H1 (cell line): ENCODE measurements around the gene FGF4. TPM values are rescaled to one million over a fixed set of nuclear protein-coding genes. Genes with fewer than 3 reads are reported as not detected.
"Not testable (repeated sequence)": the region's sequence is repeated elsewhere in the genome, so short reads cannot be mapped to it uniquely, and the experiment has no call there.

Experiments used
- CTCF ChIA-PET: fragments of 300-600 bp; sonication (Branson Sonifier 250); formaldehyde crosslinking; loops from one replicate; lab custom pipeline; 2021; ENCODE audit not compliant: partially characterized antibody; lab: Charles Lee
- POLR2A ChIA-PET: fragments of 300-600 bp; sonication (Branson Sonifier 250); formaldehyde crosslinking; loops from one replicate; lab custom pipeline; 2021; ENCODE audit warnings: inconsistent platforms; ENCODE audit not compliant: partially characterized antibody; lab: Charles Lee
- DNase-seq, 2 experiments: peaks; one replicate each; pipeline versions ENCODE4 v3.0.0 to v3.0.0-alpha.2; 2010 to 2022; ENCODE audit warnings: low spot score in 2 of 2, low read depth in 1 of 2, mixed read lengths in 1 of 2
- FAIRE-seq: peaks from 2 replicates; lab custom pipeline; 2011; peaks lifted over from hg19 to GRCh38; lab: Jason Lieb, UNC
- H2AFZ ChIP-seq: 2 replicates; pipeline ENCODE4 v1.8.1; 2012; ENCODE audit warnings: low read length, inconsistent platforms
- H2AK5ac ChIP-seq: 2 replicates; pipeline ENCODE4 v1.6.1; 2013; ENCODE audit warnings: low read depth, low read length
- H2BK120ac ChIP-seq: replicated peaks from 2 replicates; pipeline ENCODE3; 2013; ENCODE audit warnings: low read depth, low read length, inconsistent platforms
- H2BK12ac ChIP-seq: 2 replicates; pipeline ENCODE4 v1.6.1; 2013; ENCODE audit warnings: low read depth, low read length
- H2BK15ac ChIP-seq: 2 replicates; pipeline ENCODE4 v1.6.1; 2013; ENCODE audit warnings: low read length
- H2BK20ac ChIP-seq: 2 replicates; pipeline ENCODE4 v1.6.1; 2013; ENCODE audit warnings: low read length
- H2BK5ac ChIP-seq: 2 replicates; pipeline ENCODE4 v1.6.1; 2013; ENCODE audit warnings: low read depth, low read length
- H3K14ac ChIP-seq: 2 replicates; pipeline ENCODE4 v1.6.1; 2013; ENCODE audit warnings: inconsistent platforms; ENCODE audit not compliant: insufficient read length
- H3K18ac ChIP-seq: 2 replicates; pipeline ENCODE4 v1.6.1; 2013; ENCODE audit warnings: low read length; ENCODE audit errors: extremely low read depth
- H3K23ac ChIP-seq: 2 replicates; pipeline ENCODE4 v1.6.1; 2013; ENCODE audit warnings: inconsistent platforms; ENCODE audit not compliant: insufficient read length
- H3K23me2 ChIP-seq: 2 replicates; pipeline ENCODE4 v1.6.1; 2013; ENCODE audit warnings: low read depth, low read length
- H3K27ac ChIP-seq: 2 replicates; pipeline ENCODE4 v1.6.1; 2011; ENCODE audit warnings: low read depth, low read length, inconsistent platforms
- H3K27me3 ChIP-seq, 4 experiments: replicated peaks in 1 of 4; 1 replicate in 1 of 4; 2 replicates in 3 of 4; pipeline versions ENCODE4 v1.6.1 to v1.8.1; 2011 to 2013; ENCODE audit warnings: low read length in 3 of 4, mild to moderate bottlenecking in 3 of 4, inconsistent platforms in 2 of 4, mixed read lengths in 2 of 4, moderate library complexity in 1 of 4; ENCODE audit not compliant: control insufficient read depth in 3 of 4, insufficient read depth in 3 of 4; ENCODE audit errors: extremely low read depth in 1 of 4
- H3K36me3 ChIP-seq, 4 experiments: 2 replicates each; pipeline versions ENCODE4 v1.6.1 to v1.8.1; 2011 to 2013; ENCODE audit warnings: mild to moderate bottlenecking in 4 of 4, low read length in 3 of 4, moderate library complexity in 2 of 4, control low read depth in 1 of 4, inconsistent platforms in 1 of 4; ENCODE audit not compliant: insufficient read depth in 4 of 4, control insufficient read depth in 2 of 4
- H3K4ac ChIP-seq: replicated peaks from 2 replicates; pipeline ENCODE3; 2013; ENCODE audit warnings: low read length, low read depth, mixed read lengths, inconsistent platforms; ENCODE audit not compliant: insufficient read length
- H3K4me1 ChIP-seq, 4 experiments: replicated peaks in 1 of 4; 1 replicate in 1 of 4; 2 replicates in 3 of 4; pipeline versions ENCODE4 v1.6.1 to v1.8.1; 2011 to 2013; ENCODE audit warnings: low read length in 3 of 4, inconsistent platforms in 2 of 4, mixed read lengths in 1 of 4; ENCODE audit not compliant: insufficient read depth in 4 of 4, control insufficient read depth in 3 of 4
- H3K4me2 ChIP-seq, 2 experiments: 2 replicates each; pipeline versions ENCODE4 v1.6.1 to v1.8.1; 2011 to 2013; ENCODE audit warnings: low read depth in 2 of 2, low read length in 2 of 2, control low read depth in 1 of 2, inconsistent platforms in 1 of 2, mild to moderate bottlenecking in 1 of 2; ENCODE audit not compliant: insufficient read depth in 1 of 2
- H3K4me3 ChIP-seq, 4 experiments: fragments of 200-600, 300-600 bp in 1 of 4; sonication (generic), shearing (Covaris generic), sonication (Bioruptor Twin) in 1 of 4; 2 replicates each; pipeline versions ENCODE4 v1.5.1 to v1.8.1; 2011 to 2016; ENCODE audit warnings: low read length in 4 of 4, low read depth in 3 of 4, control low read depth in 2 of 4, inconsistent platforms in 2 of 4, mild to moderate bottlenecking in 2 of 4, mixed read lengths in 1 of 4, moderate library complexity in 1 of 4; ENCODE audit not compliant: insufficient read depth in 2 of 4; ENCODE audit errors: extremely low read depth in 1 of 4
- H3K56ac ChIP-seq: replicated peaks from 2 replicates; pipeline ENCODE3; 2013; ENCODE audit warnings: low read depth, mild to moderate bottlenecking, mixed read lengths, low read length, inconsistent platforms; ENCODE audit not compliant: insufficient read length
- H3K79me1 ChIP-seq: 2 replicates; pipeline ENCODE4 v1.6.1; 2013; ENCODE audit warnings: low read depth, low read length, control low read depth
- H3K79me2 ChIP-seq, 2 experiments: 2 replicates each; pipeline versions ENCODE4 v1.6.1 to v1.8.1; 2012 to 2013; ENCODE audit warnings: low read length in 2 of 2, mild to moderate bottlenecking in 2 of 2, inconsistent platforms in 1 of 2; ENCODE audit not compliant: insufficient read depth in 2 of 2, control insufficient read depth in 1 of 2
- H3K9ac ChIP-seq, 4 experiments: replicated peaks in 1 of 4; 1 replicate in 1 of 4; 2 replicates in 3 of 4; pipeline versions ENCODE4 v1.6.1 to v1.8.1; 2011 to 2013; ENCODE audit warnings: low read depth in 3 of 4, low read length in 3 of 4, control low read depth in 2 of 4, mild to moderate bottlenecking in 2 of 4, moderate library complexity in 2 of 4, inconsistent platforms in 1 of 4; ENCODE audit errors: extremely low read depth in 1 of 4
- H3K9me3 ChIP-seq, 2 experiments: 2 replicates each; pipeline versions ENCODE4 v1.6.1 to v1.8.1; 2012 to 2013; ENCODE audit warnings: mild to moderate bottlenecking in 2 of 2, moderate library complexity in 2 of 2, control low read depth in 1 of 2, inconsistent platforms in 1 of 2, low read depth in 1 of 2, low read length in 1 of 2, mixed read lengths in 1 of 2; ENCODE audit not compliant: insufficient read depth in 2 of 2
- H4K20me1 ChIP-seq, 2 experiments: replicated peaks in 1 of 2; 2 replicates each; pipeline versions ENCODE3 to v1.8.1; 2011 to 2013; ENCODE audit warnings: inconsistent platforms in 2 of 2, low read length in 2 of 2, mild to moderate bottlenecking in 1 of 2; ENCODE audit not compliant: insufficient read depth in 2 of 2, control insufficient read depth in 1 of 2
- H4K5ac ChIP-seq: 2 replicates; pipeline ENCODE4 v1.6.1; 2013; ENCODE audit warnings: low read length, low read depth, mixed read lengths, inconsistent platforms; ENCODE audit not compliant: insufficient read length
- H4K8ac ChIP-seq: 2 replicates; pipeline ENCODE4 v1.8.0; 2013; ENCODE audit warnings: mild to moderate bottlenecking, moderate library complexity, low read length, inconsistent platforms; ENCODE audit not compliant: insufficient read depth; ENCODE audit errors: extremely low read depth
- H4K91ac ChIP-seq: replicated peaks from 2 replicates; pipeline ENCODE3; 2013; ENCODE audit warnings: low read length, mixed read lengths, inconsistent platforms; ENCODE audit not compliant: insufficient read length
- WGBS, 2 experiments: shearing (Covaris generic) in 1 of 2; methylation state at CpG; one replicate each; pipeline versions ENCODE4 v1.1.6 to v1.1.7; 2013 to 2015; ENCODE audit warnings: low lambda C conversion rate in 2 of 2, mixed read lengths in 2 of 2, inconsistent platforms in 1 of 2, low coverage in 1 of 2, missing lambda C conversion rate in 1 of 2; ENCODE audit not compliant: insufficient replicate concordance in 2 of 2, insufficient coverage in 1 of 2, insufficient read length in 1 of 2; ENCODE audit errors: extremely low coverage in 1 of 2, missing lambda C conversion rate in 1 of 2; 5-methylcytosine and 5-hydroxymethylcytosine counted together
- polyA plus RNA-seq, 7 experiments: library from polyadenylated mRNA; depleted of rRNA in 3 of 7; stranded (reverse) in 5 of 7; unstranded in 2 of 7; fragments of >200 nt in 5 of 7; fragments of 200-250 nt in 2 of 7; gene quantifications; 1 replicate in 5 of 7; 2 replicates in 1 of 7; 4 replicates in 1 of 7; pipeline versions ENCODE4 v1.2.1 to v1.2.3, GENCODE V29; 2011 to 2013; ENCODE audit warnings: missing spikeins in 2 of 7, mixed read lengths in 2 of 7
- total RNA-seq: library from RNA; stranded (reverse); fragmentation: NEBNext Ultra II Directional; extraction: Animal tissue kit (Norgen Biotek cat#: 25700); gene quantifications from 2 replicates; pipeline ENCODE4 v1.2.1, GENCODE V29; 2021

Gene FGF4
- total and polyA plus RNA-seq, 2 of the 8 experiments (the other 6 are each of a cell fraction or from before 2014, with no cell fraction given) = 0.57 to 2.0 TPM

GRCh38 chr11:69764918-69765317 is 10.2 kb downstream of the FGF4 start:
- not testable (repeated sequence) for DNase-seq

More at GRCh38 chr11:69764918-69765317, 10.2 kb downstream of the FGF4 start:
- H3K27ac ChIP-seq, H4K20me1 ChIP-seq, H3K79me2 ChIP-seq, H3K27me3 ChIP-seq, H3K36me3 ChIP-seq, H4K91ac ChIP-seq, H2AFZ ChIP-seq, H3K14ac ChIP-seq, H4K5ac ChIP-seq, H3K23me2 ChIP-seq, H3K4ac ChIP-seq, H3K4me1 ChIP-seq, H2BK20ac ChIP-seq, H3K4me3 ChIP-seq, H2BK12ac ChIP-seq, H3K56ac ChIP-seq, H3K4me2 ChIP-seq, H2BK15ac ChIP-seq, H2BK5ac ChIP-seq, H3K9ac ChIP-seq, FAIRE-seq, H3K9me3 ChIP-seq, H3K79me1 ChIP-seq, H3K18ac ChIP-seq, H3K23ac ChIP-seq, H2BK120ac ChIP-seq, H4K8ac ChIP-seq, POLR2A ChIA-PET: not testable (repeated sequence)
- CTCF ChIA-PET = interaction anchor here (0.6 to 1.4 kb wide), 5 partner anchors 14 to 699 kb away, joined by 3 to 5 read pairs (median 3); no protein-coding TSS in a partner anchor
- peak overlapping the region; percentile 13; the same call in 1 of the 2 replicates for H2AK5ac ChIP-seq
- 90% methylated on average over 6 of the region's 7 CpGs; no CpG with 5 or more reads in 1 of the 2 experiments for WGBS, 2 experiments
